ENCODE measurements around the gene AOAH.
"Not testable (repeated sequence)": the region's sequence is repeated elsewhere in the genome, so short reads cannot be mapped to it uniquely, and the experiment has no call there.

AOAH gene

GRCh38 chr7:36535866-36536664 lies 188.2 kb downstream of the AOAH start:
- DNase-seq, result peak; percentile 23

GRCh38 chr7:36533717-36534116 lies 190.6 kb downstream of the AOAH start:
- no peak for DNase-seq

- no peak for DNase-seq
These were observed 191.3 kb downstream of the AOAH start for GRCh38 chr7:36532981-36533499.

GRCh38 chr7:36531951-36532350 lies 192.3 kb downstream of the AOAH start:
- no peak for DNase-seq

GRCh38 chr7:36530456-36530855 lies 193.8 kb downstream of the AOAH start:
- DNase-seq, result no peak

- DNase-seq, result no peak
These were observed 196.8 kb downstream of the AOAH start for GRCh38 chr7:36527549-36527913.

GRCh38 chr7:36526863-36527548 lies 197.3 kb downstream of the AOAH start:
- DNase-seq, result peak; percentile 80

- no peak for DNase-seq
These were observed 200.8 kb downstream of the AOAH start for GRCh38 chr7:36523371-36524101.

- DNase-seq, result no peak
These were observed 201.8 kb downstream of the AOAH start for GRCh38 chr7:36522453-36523007.

GRCh38 chr7:36521911-36522310 lies 202.4 kb downstream of the AOAH start:
- DNase-seq, result no peak

GRCh38 chr7:36521133-36521532 lies 203.2 kb downstream of the AOAH start:
- no peak for DNase-seq

- no peak for DNase-seq
These were observed 208.4 kb downstream of the AOAH start for GRCh38 chr7:36515847-36516246.

GRCh38 chr7:36514289-36515243 lies 209.7 kb downstream of the AOAH start:
- no peak for DNase-seq

GRCh38 chr7:36513393-36513792 lies 210.9 kb downstream of the AOAH start:
- no peak for DNase-seq

GRCh38 chr7:36512616-36513015 lies 211.7 kb downstream of the AOAH start:
- DNase-seq, result no peak

- no peak for DNase-seq
These were observed 214.3 kb downstream of the AOAH start for GRCh38 chr7:36509962-36510361.

GRCh38 chr7:36507475-36508440 lies 216.5 kb downstream of the AOAH start:
- no peak for DNase-seq

- no peak for DNase-seq
These were observed 217.5 kb downstream of the AOAH start for GRCh38 chr7:36506820-36507219.

GRCh38 chr7:36506130-36506798 lies 218.0 kb downstream of the AOAH start:
- no peak for DNase-seq

- DNase-seq, result not testable (repeated sequence)
These were observed 219.7 kb downstream of the AOAH start for GRCh38 chr7:36504617-36505016.
